GM06990 (cell line): Measurements from ENCODE around the gene ACHE.

Source experiments
- DNase-seq: peaks from one replicate; pipeline ENCODE4 v3.0.0-alpha.2; 2011; ENCODE audit not compliant: insufficient read length; ENCODE audit errors: extremely low read depth
- H3K27me3 ChIP-seq: replicated peaks from 2 replicates; pipeline ENCODE4 v1.6.0; 2011; ENCODE audit warnings: low read length; ENCODE audit not compliant: control insufficient read depth, insufficient read depth
- H3K36me3 ChIP-seq: 2 replicates; pipeline ENCODE4 v1.5.1; 2011; ENCODE audit warnings: low read length; ENCODE audit not compliant: control insufficient read depth, insufficient read depth
- H3K4me3 ChIP-seq: replicated peaks from 2 replicates; pipeline ENCODE4 v1.5.1; 2011; ENCODE audit warnings: low read depth, mild to moderate bottlenecking, control low read depth, low read length
- TF ChIP-seq, protein P1 (sequence below): IDR thresholded peaks from 2 replicates; pipeline ENCODE4 v1.5.1; 2011; ENCODE audit warnings: low read length, control low read depth, mild to moderate bottlenecking, inconsistent platforms; ENCODE audit not compliant: insufficient read depth, poor library complexity, severe bottlenecking

The ACHE gene

DNA sequence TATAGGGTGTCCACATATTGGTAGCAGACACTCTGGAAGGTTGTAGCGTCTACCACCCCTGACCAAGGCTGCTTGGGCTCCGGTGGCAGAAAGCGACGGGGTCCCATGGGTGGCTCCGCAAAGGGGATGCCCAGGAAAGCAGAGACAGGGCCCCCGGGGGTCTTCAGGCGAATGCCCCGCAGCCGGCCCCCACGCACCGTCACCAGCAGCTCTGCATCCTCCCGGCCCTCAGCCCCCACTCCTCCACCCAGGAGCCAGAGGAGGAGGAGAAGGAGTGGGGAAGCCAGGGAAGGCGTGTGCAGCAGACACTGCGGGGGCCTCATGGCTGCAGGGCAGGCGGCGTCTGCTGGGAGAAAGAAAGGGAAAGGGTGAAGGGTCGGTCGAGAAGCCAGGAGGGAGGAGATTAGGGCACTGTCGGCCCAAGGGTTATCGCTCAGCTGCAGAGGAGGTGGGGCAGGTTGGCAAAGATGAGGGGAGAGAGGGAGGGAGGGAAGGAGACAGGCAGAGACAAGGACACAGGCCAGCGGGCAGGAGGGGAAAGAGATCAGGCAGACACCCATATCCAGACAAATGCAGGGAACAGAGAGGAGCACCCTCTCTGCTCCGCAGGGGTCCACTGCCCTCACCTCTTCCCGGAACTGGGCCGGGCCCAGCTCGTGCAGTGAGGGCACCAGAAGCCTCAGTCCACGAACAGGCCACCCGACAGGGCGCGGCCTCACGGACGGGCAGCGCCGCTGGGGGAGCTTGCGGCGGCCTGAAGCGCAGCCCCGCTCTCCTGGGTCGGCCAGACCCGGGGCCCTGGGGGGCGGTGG, 1.6 kb downstream of the ACHE start:
- TF ChIP-seq, protein P1, sequence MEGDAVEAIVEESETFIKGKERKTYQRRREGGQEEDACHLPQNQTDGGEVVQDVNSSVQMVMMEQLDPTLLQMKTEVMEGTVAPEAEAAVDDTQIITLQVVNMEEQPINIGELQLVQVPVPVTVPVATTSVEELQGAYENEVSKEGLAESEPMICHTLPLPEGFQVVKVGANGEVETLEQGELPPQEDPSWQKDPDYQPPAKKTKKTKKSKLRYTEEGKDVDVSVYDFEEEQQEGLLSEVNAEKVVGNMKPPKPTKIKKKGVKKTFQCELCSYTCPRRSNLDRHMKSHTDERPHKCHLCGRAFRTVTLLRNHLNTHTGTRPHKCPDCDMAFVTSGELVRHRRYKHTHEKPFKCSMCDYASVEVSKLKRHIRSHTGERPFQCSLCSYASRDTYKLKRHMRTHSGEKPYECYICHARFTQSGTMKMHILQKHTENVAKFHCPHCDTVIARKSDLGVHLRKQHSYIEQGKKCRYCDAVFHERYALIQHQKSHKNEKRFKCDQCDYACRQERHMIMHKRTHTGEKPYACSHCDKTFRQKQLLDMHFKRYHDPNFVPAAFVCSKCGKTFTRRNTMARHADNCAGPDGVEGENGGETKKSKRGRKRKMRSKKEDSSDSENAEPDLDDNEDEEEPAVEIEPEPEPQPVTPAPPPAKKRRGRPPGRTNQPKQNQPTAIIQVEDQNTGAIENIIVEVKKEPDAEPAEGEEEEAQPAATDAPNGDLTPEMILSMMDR = no peak
- peaks cover 5% of the 10 kb centered on the region for H3K27me3 ChIP-seq
- no peak for DNase-seq
- no peaks in the 10 kb centered on the region for H3K36me3 ChIP-seq
- peak overlapping the region; percentile 59 for H3K4me3 ChIP-seq

DNA sequence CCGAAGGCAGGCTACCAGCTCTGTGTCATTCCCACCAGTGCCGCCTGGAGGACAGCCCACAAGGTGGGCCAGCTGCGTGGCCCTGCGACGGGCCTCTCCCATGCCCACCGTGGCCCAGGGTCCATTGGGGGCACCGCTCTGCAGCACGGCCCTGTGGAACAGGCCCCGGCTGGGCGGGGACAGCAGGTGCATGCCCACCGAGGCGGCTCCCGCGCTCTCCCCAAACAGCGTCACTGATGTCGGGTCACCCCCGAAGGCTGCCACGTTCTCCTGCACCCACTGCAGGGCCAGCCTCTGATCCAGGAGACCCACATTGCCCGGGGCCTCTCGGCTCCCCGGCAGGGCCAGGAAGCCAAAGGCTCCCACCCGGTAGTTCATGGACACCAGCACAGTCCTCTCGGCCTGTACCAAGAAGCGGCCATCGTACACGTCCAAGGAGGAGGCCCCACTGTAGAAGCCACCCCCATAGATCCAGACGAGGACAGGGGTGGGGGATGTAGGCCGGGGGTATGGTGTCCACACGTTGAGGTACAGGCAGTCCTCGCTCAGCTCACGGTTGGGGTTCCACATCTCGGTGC, 2.3 kb downstream of the ACHE start:
- TF ChIP-seq, protein P1 = no peak

DNA sequence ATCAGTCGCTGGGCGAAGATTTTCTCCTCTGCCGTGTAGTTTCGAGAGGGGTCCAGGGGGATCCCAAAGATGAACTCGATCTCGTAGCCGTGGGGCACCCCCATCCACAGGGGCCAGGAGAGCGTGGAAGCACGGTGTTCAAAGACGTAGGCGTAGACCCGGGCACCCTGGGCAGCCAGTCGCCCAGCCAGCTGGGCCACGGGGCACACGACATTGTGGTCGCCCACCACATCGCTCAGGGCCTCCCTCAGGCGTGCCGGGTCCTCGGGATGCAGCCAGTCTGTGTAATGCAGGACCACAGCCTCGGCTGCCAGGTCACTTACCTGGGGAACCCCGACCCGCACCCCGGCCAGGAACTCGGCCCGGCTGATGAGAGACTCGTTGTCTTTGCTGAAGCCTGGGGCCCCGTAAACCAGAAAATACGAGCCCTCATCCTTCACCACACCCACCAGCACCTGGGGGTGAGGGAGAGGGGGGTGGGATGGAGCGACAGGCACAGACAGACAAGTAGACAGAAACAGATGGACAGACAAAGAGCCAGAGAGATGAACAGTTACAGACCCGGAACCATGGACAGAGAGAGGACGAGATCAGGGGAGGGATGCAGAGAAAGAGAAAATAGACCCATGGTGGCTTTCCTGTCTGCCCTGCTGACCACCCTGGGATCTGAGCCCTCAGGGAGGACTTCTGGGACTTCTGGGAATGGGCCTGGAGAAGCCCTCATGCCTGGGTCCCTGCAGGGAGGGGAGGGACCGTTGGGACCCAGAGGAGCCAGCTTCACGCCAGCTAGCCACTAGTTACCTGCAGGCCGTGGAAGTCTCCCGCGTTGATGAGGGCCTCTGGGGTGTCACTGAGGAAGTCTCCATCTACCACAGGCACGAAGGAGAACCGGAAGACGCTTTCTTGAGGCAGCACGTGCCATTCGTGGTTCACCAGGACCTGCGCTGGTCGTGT, 3.0 kb downstream of the ACHE start:
- H3K4me3 ChIP-seq = no peak overlapping the region
- DNase-seq = no peak
- H3K27me3 ChIP-seq = peaks cover 5% of the 10 kb centered on the region
- peaks cover 3% of the 10 kb centered on the region for H3K36me3 ChIP-seq
- TF ChIP-seq, protein P1 = no peak

More for the DNA sequence above, 2.3 kb downstream of the ACHE start:
- DNase-seq = no peak
- Histone ChIP-seq H3K4me3 (no peak overlapping the region), H3K36me3 (no peaks in the 10 kb centered on the region), H3K27me3 (peaks cover 5% of the 10 kb centered on the region)

DNA sequence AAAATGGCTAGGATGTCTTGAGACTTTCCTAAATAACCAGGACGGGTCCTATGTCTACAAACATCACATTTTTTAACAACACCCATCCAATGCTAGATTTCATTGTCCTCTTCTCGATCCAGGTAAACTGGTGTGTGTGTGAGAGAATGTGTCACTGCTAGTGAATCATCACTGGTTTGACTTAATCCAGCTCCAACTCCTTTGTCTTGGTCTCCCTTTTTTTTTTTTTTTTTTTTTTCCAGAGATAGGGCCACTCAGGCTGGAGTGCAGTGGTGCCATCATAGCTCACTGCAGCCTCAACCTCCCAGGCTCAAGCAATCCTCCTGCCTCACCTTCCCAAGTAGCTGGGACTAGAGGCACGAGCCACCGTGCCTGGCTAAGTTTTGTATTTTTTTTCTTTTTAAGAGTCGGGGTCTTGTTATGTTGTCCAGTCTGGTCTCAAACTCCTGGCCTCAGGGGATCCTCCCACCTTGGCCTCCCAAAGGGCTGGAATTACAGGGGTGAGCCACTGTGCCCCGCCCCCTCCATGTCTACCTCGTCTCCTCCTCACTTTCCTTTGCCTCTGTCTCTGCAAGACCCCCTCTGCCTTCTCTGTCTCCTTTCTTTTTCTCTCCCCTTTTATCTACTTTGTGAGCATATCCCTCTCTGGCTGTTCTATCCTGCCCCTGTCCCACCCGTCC, 4.0 kb downstream of the ACHE start:
- TF ChIP-seq, protein P1 = no peak
- Histone ChIP-seq H3K27me3 (peaks cover 5% of the 10 kb centered on the region), H3K4me3 (no peak overlapping the region), H3K36me3 (peaks cover 11% of the 10 kb centered on the region)
- no peak for DNase-seq
